ENCODE measurements around the gene SPAG16.
"Not testable (repeated sequence)": the region's sequence is repeated elsewhere in the genome, so short reads cannot be mapped to it uniquely, and the experiment has no call there.

GRCh38 chr2:213277134-213277533, 7.1 kb upstream of the SPAG16 start:
- not testable (repeated sequence) for TF ChIP-seq CTCF (conservative IDR thresholded peaks at IDR 0.05); ZFX (IDR thresholded peaks at IDR 0.05)
